Measurements from ENCODE around the gene KANK2. TPM values are rescaled to one million over a fixed set of nuclear protein-coding genes. Genes with fewer than 3 reads are reported as not detected.
"Not testable (repeated sequence)": the region's sequence is repeated elsewhere in the genome, so short reads cannot be mapped to it uniquely, and the experiment has no call there.

Gene KANK2
- total and polyA plus RNA-seq, 8 donors = 19.0 to 48.7 (median 28.7) TPM

DNA sequence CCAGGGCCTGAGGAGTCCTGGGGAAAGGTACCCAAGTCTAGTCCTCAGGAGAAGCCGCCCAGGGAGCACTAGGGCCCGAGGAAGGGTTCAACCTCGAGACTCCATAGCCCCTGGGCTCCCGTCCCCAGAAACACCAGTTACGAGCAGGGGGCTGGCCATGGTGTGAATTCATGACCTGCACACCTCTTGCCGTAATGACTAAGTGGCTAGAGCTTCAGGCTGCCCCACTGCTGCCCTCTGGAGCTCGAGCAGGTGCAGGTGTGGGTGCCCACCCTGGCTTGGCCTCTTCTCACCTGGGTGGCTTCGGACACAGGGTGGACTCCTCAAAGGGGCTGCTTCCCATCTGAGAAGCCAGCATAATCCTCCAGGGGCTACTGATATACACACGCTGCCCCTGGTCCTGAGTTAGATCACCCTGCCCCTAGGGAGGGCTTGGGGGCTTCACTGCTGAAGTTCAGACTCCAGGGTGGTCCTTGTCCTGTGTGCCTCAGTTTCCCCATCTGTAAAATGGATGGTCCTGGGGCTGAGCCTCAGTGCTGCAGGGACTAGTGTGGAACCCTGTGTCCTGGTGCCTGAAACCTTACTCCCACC is 55.3 kb downstream of the KANK2 start:
- 80 to 88% methylated on average over 9 of the region's 9 CpGs for WGBS, 2 donors
- H3K27me3 ChIP-seq = no peaks in the 10 kb centered on the region
- H3K27ac ChIP-seq = peak overlapping the region; percentile 10 to 88 (median 86)
- DNase-seq = no peak
- no peaks in the 10 kb centered on the region for H3K36me3 ChIP-seq
- H3K9me3 ChIP-seq = no peaks in the 10 kb centered on the region
- intact Hi-C loops (cut with DNase I) = no loop called here
- H3K4me3 ChIP-seq = no peak overlapping the region
- no peak for ATAC-seq
- TF ChIP-seq, protein P1, sequence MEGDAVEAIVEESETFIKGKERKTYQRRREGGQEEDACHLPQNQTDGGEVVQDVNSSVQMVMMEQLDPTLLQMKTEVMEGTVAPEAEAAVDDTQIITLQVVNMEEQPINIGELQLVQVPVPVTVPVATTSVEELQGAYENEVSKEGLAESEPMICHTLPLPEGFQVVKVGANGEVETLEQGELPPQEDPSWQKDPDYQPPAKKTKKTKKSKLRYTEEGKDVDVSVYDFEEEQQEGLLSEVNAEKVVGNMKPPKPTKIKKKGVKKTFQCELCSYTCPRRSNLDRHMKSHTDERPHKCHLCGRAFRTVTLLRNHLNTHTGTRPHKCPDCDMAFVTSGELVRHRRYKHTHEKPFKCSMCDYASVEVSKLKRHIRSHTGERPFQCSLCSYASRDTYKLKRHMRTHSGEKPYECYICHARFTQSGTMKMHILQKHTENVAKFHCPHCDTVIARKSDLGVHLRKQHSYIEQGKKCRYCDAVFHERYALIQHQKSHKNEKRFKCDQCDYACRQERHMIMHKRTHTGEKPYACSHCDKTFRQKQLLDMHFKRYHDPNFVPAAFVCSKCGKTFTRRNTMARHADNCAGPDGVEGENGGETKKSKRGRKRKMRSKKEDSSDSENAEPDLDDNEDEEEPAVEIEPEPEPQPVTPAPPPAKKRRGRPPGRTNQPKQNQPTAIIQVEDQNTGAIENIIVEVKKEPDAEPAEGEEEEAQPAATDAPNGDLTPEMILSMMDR (IDR thresholded peaks at IDR 0.05) = no peak
- no peak for FAIRE-seq
- H3K4me1 ChIP-seq = peaks cover 4 to 25% (median 12%) of the 10 kb centered on the region in 3 donors

DNA sequence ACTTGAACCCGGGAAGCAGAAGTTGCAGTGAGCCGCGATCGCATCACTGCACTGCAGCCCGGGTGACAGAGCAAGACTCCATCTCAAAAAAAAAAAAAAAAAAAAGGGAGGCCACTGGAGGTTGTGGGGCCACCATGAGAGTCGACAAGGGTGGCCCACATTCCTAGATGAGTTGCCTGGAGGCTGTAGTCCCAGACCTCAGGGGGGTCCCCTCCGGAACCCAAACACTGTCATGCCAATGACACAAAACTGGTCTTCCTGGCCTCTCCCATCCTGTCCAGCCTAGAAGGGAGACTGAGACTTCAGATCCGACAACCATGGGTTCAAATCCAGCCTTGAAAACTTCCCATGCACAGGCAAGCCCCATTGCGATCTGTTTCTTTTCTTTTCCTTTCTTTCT is 56.4 kb downstream of the KANK2 start:
- Histone ChIP-seq H3K27me3 (no peaks in the 10 kb centered on the region), H3K9me3 (no peaks in the 10 kb centered on the region), H3K27ac (no peak overlapping the region), H3K36me3 (no peaks in the 10 kb centered on the region), H3K4me3 (no peak overlapping the region), H3K4me1 (peaks cover 4 to 25% (median 12%) of the 10 kb centered on the region in 3 donors)
- 95 to 97% methylated on average over 9 of the region's 9 CpGs for WGBS, 2 donors
- TF ChIP-seq, protein P1 (IDR thresholded peaks at IDR 0.05) = no peak
- no peak for DNase-seq
- intact Hi-C loops (cut with DNase I) = no loop called here
- FAIRE-seq = no peak
- no peak for ATAC-seq

DNA sequence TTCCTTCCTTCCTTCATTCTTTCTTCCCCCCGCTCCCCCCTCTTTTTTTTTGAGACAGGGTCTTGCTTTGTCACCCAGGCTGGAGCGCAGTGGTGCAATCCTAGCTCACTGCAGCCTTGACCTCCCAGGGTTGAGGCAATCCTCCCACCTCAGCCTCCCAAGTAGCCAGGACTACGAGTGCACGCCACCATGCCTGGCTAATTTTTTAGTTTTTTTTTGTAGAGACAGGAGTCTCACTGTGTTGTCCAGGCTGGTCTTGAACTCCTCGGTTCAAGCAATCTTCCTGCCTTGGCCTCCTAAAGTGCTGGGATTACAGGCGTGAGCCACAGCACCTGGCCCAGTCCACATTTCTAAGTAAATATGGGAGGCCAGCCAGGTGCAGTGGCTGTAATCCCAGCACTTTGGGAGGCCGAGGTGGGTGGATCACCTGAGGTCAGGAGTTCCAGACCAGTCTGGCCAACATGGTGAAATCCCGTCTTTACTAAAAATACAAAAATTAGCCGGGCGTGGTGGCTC is 57.3 kb downstream of the KANK2 start:
- ATAC-seq = peak in 3 of 4 donors; percentile 30 to 43 (median 37)
- intact Hi-C loops (cut with DNase I) = not testable (repeated sequence)
- peak in 4 of 6 donors; percentile 59 to 67 (median 64) for DNase-seq

DNA sequence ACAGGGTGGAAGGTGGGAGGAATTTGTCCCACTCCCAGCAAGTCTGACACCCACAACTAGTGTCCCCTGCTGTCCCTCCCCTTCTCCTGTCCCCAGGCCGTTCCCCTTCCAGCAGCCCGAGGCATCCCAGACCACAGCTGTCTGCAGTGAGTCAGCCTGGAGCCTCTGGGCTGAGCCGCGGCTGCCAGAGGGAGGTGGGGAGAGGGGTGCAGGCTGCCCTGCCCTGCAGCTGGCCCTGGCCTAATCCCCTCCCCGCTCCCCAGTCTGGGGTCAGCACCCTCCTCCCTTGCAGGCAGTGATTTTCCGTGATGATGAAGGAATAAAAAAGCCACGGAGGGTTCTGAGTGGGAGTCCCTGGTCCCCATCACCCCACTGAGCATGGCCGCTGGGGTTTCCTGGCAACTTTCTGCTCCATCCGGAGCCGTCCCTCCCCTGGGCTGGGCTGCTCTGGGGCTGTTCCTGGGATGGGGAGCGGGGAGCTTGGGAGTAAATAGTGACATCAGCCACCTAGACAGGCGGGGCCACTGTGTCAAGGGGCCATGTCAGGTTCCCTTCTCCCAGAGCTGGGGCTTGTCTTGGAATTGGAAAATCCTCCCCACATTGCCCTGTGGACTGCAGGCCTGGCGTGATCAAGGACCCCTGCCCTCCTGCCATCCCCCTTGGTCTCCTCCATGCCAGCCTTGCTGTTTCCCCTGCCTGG is 58.6 kb downstream of the KANK2 start:
- peak in 5 of 6 donors; percentile 40 to 75 (median 58) for DNase-seq
- TF ChIP-seq, protein P1 (IDR thresholded peaks at IDR 0.05) = no peak
- no peak overlapping the region for H3K4me3 ChIP-seq
- H3K36me3 ChIP-seq = no peaks in the 10 kb centered on the region
- no peaks in the 10 kb centered on the region for H3K9me3 ChIP-seq
- no peak for FAIRE-seq
- intact Hi-C loops (cut with DNase I) = loop anchor here in 1 of 3 donors (2.0 kb wide), 1 partner anchor 66 kb away; no protein-coding TSS in a partner anchor
- H3K4me1 ChIP-seq = peaks cover 4 to 25% (median 12%) of the 10 kb centered on the region in 3 donors
- no peaks in the 10 kb centered on the region for H3K27me3 ChIP-seq
- H3K27ac ChIP-seq = peak overlapping the region in 3 of 4 donors; percentile 14 to 65 (median 52)
- WGBS, 2 donors = 71 to 76% methylated on average over 12 to 13 of the region's 13 CpGs
- peak in 3 of 4 donors; percentile 21 to 40 (median 35) for ATAC-seq

More for the DNA sequence above, 57.3 kb downstream of the KANK2 start:
- 47 to 48% methylated on average over 10 of the region's 10 CpGs for WGBS, 2 donors
- H3K36me3 ChIP-seq, H3K9me3 ChIP-seq, H3K27me3 ChIP-seq, H3K4me3 ChIP-seq, FAIRE-seq, H3K27ac ChIP-seq: not testable (repeated sequence)
- H3K4me1 ChIP-seq = peaks cover 4 to 25% (median 12%) of the 10 kb centered on the region in 3 donors

DNA sequence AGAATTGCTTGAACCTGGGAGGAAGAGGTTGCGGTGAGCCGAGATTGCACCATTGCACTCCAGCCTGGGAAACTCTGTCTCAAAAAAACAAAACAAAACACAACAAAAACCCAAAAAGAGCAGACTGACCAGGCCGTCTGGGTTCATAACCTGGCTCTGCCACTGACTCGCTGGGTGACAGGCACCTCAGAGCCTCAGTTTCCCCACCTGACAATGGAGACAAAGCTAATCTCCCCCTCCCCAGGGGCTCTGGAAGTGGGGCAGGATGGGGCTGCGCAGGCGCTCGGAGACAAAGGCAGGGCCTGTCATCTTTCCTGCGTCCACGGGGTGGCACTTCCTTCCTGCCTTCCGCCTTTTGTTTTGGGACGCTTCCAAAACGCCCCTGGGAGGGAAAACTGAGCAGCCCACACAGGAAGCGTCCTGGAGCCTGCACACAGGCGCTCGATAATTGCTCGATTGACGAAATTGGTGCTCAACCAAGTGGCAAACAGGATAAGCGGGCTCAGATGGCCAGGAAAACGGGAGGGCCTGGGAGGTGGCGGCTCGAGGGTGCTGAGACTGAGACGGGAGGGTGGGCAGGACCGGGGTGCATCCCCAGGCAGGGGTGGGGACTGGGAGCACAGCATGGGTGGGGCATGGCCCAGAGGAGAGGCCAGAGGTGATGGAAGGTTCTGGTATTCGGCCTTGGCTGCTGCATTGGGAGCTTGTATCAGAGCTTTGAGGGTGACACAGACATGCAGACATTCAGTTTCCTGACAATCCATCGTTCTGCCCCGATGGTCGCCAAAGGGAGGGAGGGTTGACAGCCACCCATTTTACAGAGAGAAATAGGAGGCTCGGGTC is 59.6 kb downstream of the KANK2 start:
- Histone ChIP-seq H3K27ac (peak overlapping the region; percentile 14 to 65 (median 54)), H3K4me1 (peaks cover 4 to 21% (median 12%) of the 10 kb centered on the region in 3 donors), H3K9me3 (no peaks in the 10 kb centered on the region), H3K4me3 (peak overlapping the region in 2 of 4 donors; percentile 6 to 31), H3K27me3 (no peaks in the 10 kb centered on the region), H3K36me3 (no peaks in the 10 kb centered on the region)
- peak; percentile 63 to 73 (median 70) for ATAC-seq
- 7% methylated on average over 25 to 28 of the region's 28 CpGs for WGBS, 2 donors
- intact Hi-C loops (cut with DNase I) = loop anchor here in 1 of 3 donors (2.0 kb wide), 1 partner anchor 67 kb away; no protein-coding TSS in a partner anchor
- TF ChIP-seq, protein P1 (IDR thresholded peaks at IDR 0.05) = peak; percentile 35 to 72 (median 64)
- DNase-seq = peak; percentile 68 to 89 (median 78)
- FAIRE-seq = no peak

Data from pancreas (tissue), 10 donors.